Tibial artery (tissue), 4 donors: ENCODE results near the gene C11orf71.

Experiments used
- DNase-seq, 2 donors: peaks; one replicate each; pipeline ENCODE4 v3.0.0-alpha.2; 2019
- H3K27ac ChIP-seq, 2 donors: fragments of 200-600 bp; sonication (generic) in 1 of 2; 1 replicate in 1 of 2; 2 replicates in 1 of 2; pipeline ENCODE4 v1.5.1; 2018 to 2019; ENCODE audit warnings: mild to moderate bottlenecking in 1 of 2
- H3K27me3 ChIP-seq, 2 donors: fragments of 200-600 bp; sonication (generic) in 1 of 2; one replicate each; pipeline versions ENCODE4 v1.5.1 to v1.6.0; 2016 to 2019
- H3K36me3 ChIP-seq, 3 donors: fragments of 200-600 bp; sonication (generic) in 2 of 3; one replicate each; pipeline ENCODE4 v1.5.1; 2016 to 2019; ENCODE audit warnings: mild to moderate bottlenecking in 2 of 3
- H3K4me1 ChIP-seq, 4 donors: fragments of 200-600 bp; sonication (generic) in 2 of 4; 1 replicate in 3 of 4; 2 replicates in 1 of 4; pipeline ENCODE4 v1.5.1; 2016 to 2019
- H3K4me3 ChIP-seq, 2 donors: fragments of 200-600 bp; sonication (generic) in 1 of 2; 1 replicate in 1 of 2; 2 replicates in 1 of 2; pipeline ENCODE4 v1.5.1; 2018 to 2019; ENCODE audit warnings: mild to moderate bottlenecking in 2 of 2
- H3K9me3 ChIP-seq, 3 donors: fragments of 200-600 bp; sonication (generic) in 1 of 3; one replicate each; pipeline ENCODE4 v1.5.1; 2016 to 2019
- CTCF ChIP-seq, 2 experiments: fragments of 200-600 bp in 1 of 2; fragments of 450-650 bp in 1 of 2; IDR thresholded peaks; one replicate each; pipeline ENCODE4 v1.5.1; 2017 to 2019; ENCODE audit warnings: antibody characterized with exemption in 2 of 2, mild to moderate bottlenecking in 1 of 2, moderate library complexity in 1 of 2
- intact Hi-C: fragments of 100-400 bp; cut with DNase I; formaldehyde crosslinking; loops from one replicate; pipeline ENCODE4 v1.15.0; 2023; ENCODE audit warnings: low total_unique reads

The C11orf71 gene

GRCh38 chr11:114413958-114414357, 13.6 kb upstream of the C11orf71 start:
- H3K4me1 ChIP-seq: no peaks in the 10 kb centered on the region
- TF ChIP-seq CTCF (IDR thresholded peaks at IDR 0.05): no peak
- H3K36me3 ChIP-seq: peaks cover 15 to 30% (median 23%) of the 10 kb centered on the region in 3 donors
- H3K27me3 ChIP-seq: no peaks in the 10 kb centered on the region
- no peak overlapping the region for H3K4me3 ChIP-seq
- DNase-seq: no peak
- H3K9me3 ChIP-seq: no peaks in the 10 kb centered on the region
- intact Hi-C loops: no loop called here
- H3K27ac ChIP-seq: no peak overlapping the region

- Histone ChIP-seq H3K4me3 (no peak overlapping the region), H3K27ac (no peak overlapping the region), H3K4me1 (no peaks in the 10 kb centered on the region), H3K36me3 (peaks cover 23 to 39% (median 31%) of the 10 kb centered on the region in 3 donors), H3K9me3 (no peaks in the 10 kb centered on the region), H3K27me3 (no peaks in the 10 kb centered on the region)
- TF ChIP-seq CTCF (IDR thresholded peaks at IDR 0.05): no peak
- intact Hi-C loops: no loop called here
- no peak for DNase-seq
Observed at GRCh38 chr11:114412946-114413345, 12.6 kb upstream of the C11orf71 start.

- Histone ChIP-seq H3K27me3 (no peaks in the 10 kb centered on the region), H3K4me3 (peak overlapping the region; percentile 83 to 91), H3K9me3 (no peaks in the 10 kb centered on the region), H3K36me3 (peaks cover 4 to 9% (median 7%) of the 10 kb centered on the region in 3 donors), H3K27ac (peak overlapping the region; percentile 98 to 99), H3K4me1 (peaks cover 0 to 53% (median 16%) of the 10 kb centered on the region in 4 donors)
- no peak for DNase-seq
- TF ChIP-seq CTCF (IDR thresholded peaks at IDR 0.05): no peak
- intact Hi-C loops: loop anchor here (5.0 kb wide), 1 partner anchor 36 kb away; the partner anchor contains the start of gene REXO2
Observed at GRCh38 chr11:114401311-114401710, 1.0 kb upstream of the C11orf71 start.

- Histone ChIP-seq H3K36me3 (peaks cover 2 to 7% (median 3%) of the 10 kb centered on the region in 3 donors), H3K4me3 (peak overlapping the region; percentile 83 to 91), H3K4me1 (peaks cover 0 to 53% (median 16%) of the 10 kb centered on the region in 4 donors), H3K27ac (peak overlapping the region; percentile 98 to 99), H3K27me3 (no peaks in the 10 kb centered on the region), H3K9me3 (no peaks in the 10 kb centered on the region)
- intact Hi-C loops: loop anchor here (5.0 kb wide), 1 partner anchor 36 kb away; the partner anchor contains the start of gene REXO2
- DNase-seq: no peak
- TF ChIP-seq CTCF (IDR thresholded peaks at IDR 0.05): no peak
Observed at GRCh38 chr11:114400915-114401223, 558 bp upstream of the C11orf71 start.

GRCh38 chr11:114399490-114400215, 658 bp downstream of the C11orf71 start:
- Histone ChIP-seq H3K36me3 (no peaks in the 10 kb centered on the region), H3K27ac (peak overlapping the region; percentile 98 to 99), H3K27me3 (no peaks in the 10 kb centered on the region), H3K4me3 (peak overlapping the region; percentile 83 to 91), H3K9me3 (no peaks in the 10 kb centered on the region), H3K4me1 (peaks cover 0 to 44% (median 16%) of the 10 kb centered on the region in 4 donors)
- no peak for TF ChIP-seq CTCF (IDR thresholded peaks at IDR 0.05)
- DNase-seq: peak in 1 of 2 donors; percentile 63
- intact Hi-C loops: loop anchor here (5.0 kb wide), 1 partner anchor 38 kb away; the partner anchor contains the start of gene REXO2
